ENCODE results near the gene AP3S2.

The AP3S2 gene

DNA sequence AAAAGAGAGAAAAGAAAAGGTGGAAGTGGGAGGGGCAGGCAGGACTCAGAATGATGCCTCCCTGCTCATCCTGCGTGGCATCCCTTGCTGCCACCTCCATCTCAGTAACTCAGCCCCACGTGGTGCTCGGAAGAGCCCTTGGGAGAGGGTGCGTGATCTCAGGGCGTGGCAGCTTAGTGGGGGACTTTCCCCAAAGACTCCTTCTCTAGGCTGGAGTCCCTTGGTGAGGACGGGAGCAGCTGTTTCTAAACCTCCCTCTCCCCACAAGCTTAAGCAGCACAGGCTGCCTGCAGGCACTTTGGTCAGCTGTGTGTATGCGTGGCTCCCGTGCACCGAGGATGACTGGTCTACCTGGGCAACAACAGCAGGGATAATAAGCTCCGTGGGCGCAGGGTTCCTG lies 71.8 kb downstream of the AP3S2 start:
- Histone ChIP-seq H3K36me3 (ENCODE audit: control insufficient read depth, insufficient read depth, low read length) (no peaks in the 10 kb centered on the region), H3K4me3 (replicated peaks; ENCODE audit: low read depth, low read length) (no peak overlapping the region; the same call in 1 of the 2 replicates), H3K27me3 (replicated peaks; ENCODE audit: control insufficient read depth, insufficient read depth, low read length) (no peaks in the 10 kb centered on the region; the same call in 1 of the 2 replicates)
- no peak for DNase-seq (ENCODE audit: extremely low read depth, insufficient read length)
- TF ChIP-seq, protein P1, sequence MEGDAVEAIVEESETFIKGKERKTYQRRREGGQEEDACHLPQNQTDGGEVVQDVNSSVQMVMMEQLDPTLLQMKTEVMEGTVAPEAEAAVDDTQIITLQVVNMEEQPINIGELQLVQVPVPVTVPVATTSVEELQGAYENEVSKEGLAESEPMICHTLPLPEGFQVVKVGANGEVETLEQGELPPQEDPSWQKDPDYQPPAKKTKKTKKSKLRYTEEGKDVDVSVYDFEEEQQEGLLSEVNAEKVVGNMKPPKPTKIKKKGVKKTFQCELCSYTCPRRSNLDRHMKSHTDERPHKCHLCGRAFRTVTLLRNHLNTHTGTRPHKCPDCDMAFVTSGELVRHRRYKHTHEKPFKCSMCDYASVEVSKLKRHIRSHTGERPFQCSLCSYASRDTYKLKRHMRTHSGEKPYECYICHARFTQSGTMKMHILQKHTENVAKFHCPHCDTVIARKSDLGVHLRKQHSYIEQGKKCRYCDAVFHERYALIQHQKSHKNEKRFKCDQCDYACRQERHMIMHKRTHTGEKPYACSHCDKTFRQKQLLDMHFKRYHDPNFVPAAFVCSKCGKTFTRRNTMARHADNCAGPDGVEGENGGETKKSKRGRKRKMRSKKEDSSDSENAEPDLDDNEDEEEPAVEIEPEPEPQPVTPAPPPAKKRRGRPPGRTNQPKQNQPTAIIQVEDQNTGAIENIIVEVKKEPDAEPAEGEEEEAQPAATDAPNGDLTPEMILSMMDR (IDR thresholded peaks at IDR 0.05; ENCODE audit: insufficient read depth, low read length, poor library complexity, severe bottlenecking): no peak

DNA sequence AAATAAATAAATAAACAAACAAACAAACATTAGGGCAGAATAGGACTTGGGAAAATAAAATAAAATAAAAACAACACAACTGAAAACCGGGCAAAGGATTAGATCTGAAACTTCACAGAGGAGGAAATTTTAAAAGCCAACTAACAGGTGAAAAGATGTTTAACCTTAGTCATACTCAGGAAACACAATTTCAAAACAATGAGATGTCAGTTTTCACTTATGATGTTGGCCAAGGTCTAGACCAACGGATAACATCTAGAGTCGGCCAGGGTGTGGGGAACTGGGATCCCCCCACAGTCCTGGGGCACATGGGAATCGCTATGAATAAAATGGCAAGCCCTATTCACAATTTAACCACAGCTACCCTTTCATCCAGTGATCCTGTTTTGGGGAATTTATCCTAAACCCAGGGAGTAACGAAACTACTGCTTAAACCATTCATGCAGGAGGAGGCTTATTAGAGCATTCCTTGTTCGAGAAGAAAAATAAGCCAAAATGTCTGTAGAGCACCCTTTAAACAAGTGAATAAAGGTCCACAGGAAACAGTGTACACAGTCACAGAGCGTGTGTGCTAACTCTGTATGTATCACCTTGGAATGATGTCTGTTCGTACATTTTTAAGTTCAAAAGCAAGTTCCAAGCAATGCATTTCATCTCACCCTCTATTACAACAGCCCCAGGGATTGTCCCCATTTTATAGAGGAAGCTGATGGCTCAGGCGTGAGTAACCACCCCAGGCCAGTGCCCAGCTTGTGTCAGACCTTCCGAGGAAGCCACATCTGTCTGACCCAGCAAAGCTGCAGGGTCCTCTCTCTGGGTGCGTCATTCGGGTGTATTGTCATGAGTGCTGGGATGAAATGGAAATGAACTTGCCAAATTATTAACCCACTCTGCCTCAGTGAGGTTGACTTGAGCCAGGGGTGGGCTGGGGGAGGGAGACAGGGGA lies 72.9 kb downstream of the AP3S2 start:
- TF ChIP-seq, protein P1 (IDR thresholded peaks at IDR 0.05; ENCODE audit: insufficient read depth, low read length, poor library complexity, severe bottlenecking): no peak
- Histone ChIP-seq H3K27me3 (replicated peaks; ENCODE audit: control insufficient read depth, insufficient read depth, low read length) (no peaks in the 10 kb centered on the region; the same call in 1 of the 2 replicates), H3K4me3 (replicated peaks; ENCODE audit: low read depth, low read length) (no peak overlapping the region), H3K36me3 (ENCODE audit: control insufficient read depth, insufficient read depth, low read length) (no peaks in the 10 kb centered on the region)
- no peak for DNase-seq (ENCODE audit: extremely low read depth, insufficient read length)

DNA sequence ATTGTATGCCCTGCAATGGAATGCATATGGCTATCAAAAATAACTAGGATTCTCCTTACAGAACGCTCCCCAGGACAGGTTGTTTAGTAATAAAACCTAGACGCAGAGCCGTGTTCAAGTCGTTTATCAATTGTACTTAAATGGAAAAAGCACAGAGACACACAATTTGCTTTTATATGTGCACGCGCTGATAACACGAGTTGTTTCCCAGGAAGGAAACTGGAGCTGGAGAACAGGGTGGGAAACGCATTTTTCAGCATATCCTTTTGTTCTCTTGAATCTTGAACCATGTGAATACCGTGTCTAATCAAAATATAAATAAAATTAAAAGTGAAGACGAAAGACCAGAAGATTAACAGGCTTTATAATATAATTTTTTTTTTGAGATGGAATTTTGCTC lies 75.5 kb downstream of the AP3S2 start:
- H3K36me3 ChIP-seq (ENCODE audit: control insufficient read depth, insufficient read depth, low read length): no peaks in the 10 kb centered on the region
- TF ChIP-seq, protein P1 (IDR thresholded peaks at IDR 0.05; ENCODE audit: insufficient read depth, low read length, poor library complexity, severe bottlenecking): no peak
- H3K4me3 ChIP-seq (replicated peaks; ENCODE audit: low read depth, low read length): no peak overlapping the region

DNA sequence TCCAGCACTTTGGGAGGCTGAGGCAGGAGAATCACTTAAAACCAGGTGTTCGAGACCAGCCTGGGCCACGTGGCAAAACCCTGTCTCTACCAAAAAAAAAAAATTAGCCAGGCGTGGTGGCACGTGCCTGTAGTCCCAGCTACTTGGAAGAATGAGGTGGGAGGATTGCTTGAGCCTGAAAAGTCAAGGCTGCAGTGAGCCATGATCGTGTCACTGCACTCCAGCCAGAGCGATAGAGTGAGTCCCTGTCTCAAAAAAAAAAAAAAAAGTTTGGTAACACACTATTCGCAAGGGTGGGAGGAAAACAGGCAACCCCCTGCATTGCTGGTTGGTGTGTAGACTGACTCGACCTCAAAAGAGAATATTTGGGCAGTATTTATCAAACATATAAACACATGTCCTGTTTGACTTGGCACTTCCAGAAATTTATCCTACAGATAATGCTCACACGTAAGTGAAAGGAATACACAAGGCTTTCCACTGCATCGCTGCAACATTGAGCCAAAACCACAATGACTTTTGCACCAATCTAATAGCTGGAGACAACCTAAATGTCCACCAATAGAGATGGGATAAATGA lies 76.0 kb downstream of the AP3S2 start:
- Histone ChIP-seq H3K4me3 (replicated peaks; ENCODE audit: low read depth, low read length) (no peak overlapping the region), H3K27me3 (replicated peaks; ENCODE audit: control insufficient read depth, insufficient read depth, low read length) (no peaks in the 10 kb centered on the region; the same call in 1 of the 2 replicates)
- TF ChIP-seq, protein P1 (IDR thresholded peaks at IDR 0.05; ENCODE audit: insufficient read depth, low read length, poor library complexity, severe bottlenecking): no peak

More for the DNA sequence above, 75.5 kb downstream of the AP3S2 start:
- no peaks in the 10 kb centered on the region; the same call in 1 of the 2 replicates for H3K27me3 ChIP-seq (replicated peaks; ENCODE audit: control insufficient read depth, insufficient read depth, low read length)
- no peak for DNase-seq (ENCODE audit: extremely low read depth, insufficient read length)

GRCh38 chr15:89815769-89816168 lies 78.0 kb downstream of the AP3S2 start:
- DNase-seq (ENCODE audit: extremely low read depth, insufficient read length): no peak
- no peaks in the 10 kb centered on the region; the same call in 1 of the 2 replicates for H3K27me3 ChIP-seq (replicated peaks; ENCODE audit: control insufficient read depth, insufficient read depth, low read length)
- H3K36me3 ChIP-seq (ENCODE audit: control insufficient read depth, insufficient read depth, low read length): no peaks in the 10 kb centered on the region
- TF ChIP-seq, protein P1 (IDR thresholded peaks at IDR 0.05; ENCODE audit: insufficient read depth, low read length, poor library complexity, severe bottlenecking): no peak
- H3K4me3 ChIP-seq (replicated peaks; ENCODE audit: low read depth, low read length): no peak overlapping the region

More for the DNA sequence above, 76.0 kb downstream of the AP3S2 start:
- H3K36me3 ChIP-seq (ENCODE audit: control insufficient read depth, insufficient read depth, low read length): no peaks in the 10 kb centered on the region
- no peak for DNase-seq (ENCODE audit: extremely low read depth, insufficient read length)

Measured in GM06990 (cell line).